IMR-90 (cell line): ENCODE results near the gene WBP2.

Experiments
- MAZ ChIP-seq: IDR thresholded peaks from 2 replicates; pipeline ENCODE4 v1.6.1; 2012; ENCODE audit warnings: low read depth, mild to moderate bottlenecking, low read length, improper control_type of control experiment, moderate library complexity, borderline replicate concordance
- POLR2A ChIP-seq: IDR thresholded peaks from 2 replicates; pipeline ENCODE4 v1.6.1; 2012; ENCODE audit warnings: mild to moderate bottlenecking, low read depth, low read length
- TF ChIP-seq, protein P1 (sequence below): conservative IDR thresholded peaks from 2 replicates; pipeline ENCODE4 v1.5.1; 2012; ENCODE audit warnings: mild to moderate bottlenecking, low read depth, low read length, improper control_type of control experiment

DNA sequence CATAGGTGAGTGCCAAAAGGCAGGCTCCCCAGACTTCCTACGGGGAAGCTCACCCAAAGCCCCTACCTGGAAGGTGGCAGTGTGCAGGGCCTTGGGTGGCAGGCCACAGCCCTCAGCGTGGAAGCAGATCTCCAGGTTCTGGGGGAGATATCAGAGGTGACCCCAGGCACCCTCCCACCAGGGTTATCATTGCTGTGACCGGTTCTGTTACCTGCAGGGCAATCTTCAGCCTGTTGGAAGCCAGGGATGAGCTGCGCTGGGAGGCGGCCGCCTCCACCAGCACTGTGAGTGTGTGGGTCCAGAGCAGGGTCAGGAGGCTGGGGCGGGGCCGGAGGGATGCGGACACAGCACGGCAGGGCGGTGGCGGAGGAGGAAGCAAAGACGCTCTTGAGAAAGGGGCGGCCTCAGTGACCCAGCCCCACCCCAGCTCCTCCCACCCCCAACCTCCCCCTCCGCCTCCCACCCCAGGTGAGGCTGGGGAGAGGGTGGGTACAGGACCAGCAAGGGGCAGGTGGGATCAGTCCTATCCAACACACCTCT is 24.0 kb downstream of the WBP2 start:
- TF ChIP-seq POLR2A (no peak), MAZ (no peak)
- TF ChIP-seq, protein P1, sequence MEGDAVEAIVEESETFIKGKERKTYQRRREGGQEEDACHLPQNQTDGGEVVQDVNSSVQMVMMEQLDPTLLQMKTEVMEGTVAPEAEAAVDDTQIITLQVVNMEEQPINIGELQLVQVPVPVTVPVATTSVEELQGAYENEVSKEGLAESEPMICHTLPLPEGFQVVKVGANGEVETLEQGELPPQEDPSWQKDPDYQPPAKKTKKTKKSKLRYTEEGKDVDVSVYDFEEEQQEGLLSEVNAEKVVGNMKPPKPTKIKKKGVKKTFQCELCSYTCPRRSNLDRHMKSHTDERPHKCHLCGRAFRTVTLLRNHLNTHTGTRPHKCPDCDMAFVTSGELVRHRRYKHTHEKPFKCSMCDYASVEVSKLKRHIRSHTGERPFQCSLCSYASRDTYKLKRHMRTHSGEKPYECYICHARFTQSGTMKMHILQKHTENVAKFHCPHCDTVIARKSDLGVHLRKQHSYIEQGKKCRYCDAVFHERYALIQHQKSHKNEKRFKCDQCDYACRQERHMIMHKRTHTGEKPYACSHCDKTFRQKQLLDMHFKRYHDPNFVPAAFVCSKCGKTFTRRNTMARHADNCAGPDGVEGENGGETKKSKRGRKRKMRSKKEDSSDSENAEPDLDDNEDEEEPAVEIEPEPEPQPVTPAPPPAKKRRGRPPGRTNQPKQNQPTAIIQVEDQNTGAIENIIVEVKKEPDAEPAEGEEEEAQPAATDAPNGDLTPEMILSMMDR: no peak
